ENCODE measurements around the gene TP53I3. TPM values are rescaled to one million over a fixed set of nuclear protein-coding genes. Genes with fewer than 3 reads are reported as not detected.
A peak's percentile ranks its signal among the peaks of the same experiment; 100 is the strongest.

TP53I3 gene
- total RNA-seq, 2 donors from 2014 or later, result 18.5 to 36.8 TPM

GRCh38 chr2:24082787-24083566 is 1.7 kb downstream of the TP53I3 start:
- H3K27ac ChIP-seq, result peak overlapping the region; percentile 87 to 95 (median 90)
- intact Hi-C loops (cut with DNase I), result no loop called here
- H3K4me1 ChIP-seq, result peaks cover 25% of the 10 kb centered on the region
- DNase-seq, result no peak
- 73 to 78% methylated on average over 7 to 8 of the region's 8 CpGs for WGBS, 2 donors
- ATAC-seq, result no peak
- no peaks in the 10 kb centered on the region for H3K9me3 ChIP-seq
- H3K27me3 ChIP-seq, result no peaks in the 10 kb centered on the region
- H3K36me3 ChIP-seq (replicated peaks in 1 of 2; ENCODE audit: insufficient read depth in 1 of 2, low read depth in 2 of 2), result no peaks in the 10 kb centered on the region
- H3K4me3 ChIP-seq, result peak overlapping the region; percentile 28 to 40
- TF ChIP-seq CTCF (IDR thresholded peaks at IDR 0.05), result no peak
- TF ChIP-seq POLR2A (IDR thresholded peaks at IDR 0.05), result no peak

DNA sequence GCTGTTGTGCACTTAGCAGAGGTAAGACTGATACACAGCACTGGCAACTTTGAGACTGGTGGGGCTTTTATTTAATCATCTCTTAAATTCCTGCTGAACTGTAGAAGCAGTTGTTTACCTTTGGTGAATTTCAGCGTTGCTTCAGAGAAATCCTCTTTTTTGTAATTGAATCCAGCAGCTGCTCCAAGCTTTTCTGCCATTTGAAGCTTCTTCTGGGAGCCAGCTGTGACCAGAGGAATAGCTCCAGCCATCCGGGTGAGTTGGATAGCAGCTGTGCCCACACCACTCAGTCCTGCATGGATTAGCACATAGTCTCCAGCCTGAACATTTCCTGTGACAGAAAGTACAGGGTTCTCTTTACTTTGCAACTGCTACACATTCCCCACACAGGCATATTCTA is 3.9 kb downstream of the TP53I3 start:
- Histone ChIP-seq H3K4me1 (peaks cover 34% of the 10 kb centered on the region), H3K27ac (no peak overlapping the region), H3K9me3 (no peaks in the 10 kb centered on the region), H3K27me3 (no peaks in the 10 kb centered on the region), H3K4me3 (no peak overlapping the region), H3K36me3 (replicated peaks in 1 of 2; ENCODE audit: insufficient read depth in 1 of 2, low read depth in 2 of 2) (no peaks in the 10 kb centered on the region)
- DNase-seq (no peak), ATAC-seq (no peak)
- WGBS, 2 donors, result 72 to 96% methylated on average over 2 of the region's 2 CpGs
- no peak for TF ChIP-seq POLR2A (IDR thresholded peaks at IDR 0.05)
- no peak for TF ChIP-seq CTCF (IDR thresholded peaks at IDR 0.05)
- intact Hi-C loops (cut with DNase I), result no loop called here

DNA sequence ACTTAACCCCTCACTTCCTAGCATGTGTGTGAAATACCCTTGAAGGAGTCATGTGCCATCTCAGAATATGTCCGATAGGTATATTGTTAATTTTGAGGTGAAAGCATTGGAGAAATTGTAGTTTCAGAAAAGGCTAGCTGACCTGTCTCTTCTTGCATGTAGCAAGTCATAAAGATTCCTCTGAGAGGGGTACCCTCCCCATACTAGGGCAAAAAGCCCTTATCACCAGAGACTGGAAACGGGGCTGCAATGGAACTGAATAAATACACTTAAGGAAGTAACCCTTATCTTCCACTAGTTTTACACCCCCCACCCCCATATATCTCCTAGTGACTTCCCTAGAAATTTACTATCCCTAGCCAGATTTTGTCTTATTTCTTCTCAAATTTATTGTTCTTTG is 6.8 kb downstream of the TP53I3 start:
- intact Hi-C loops (cut with DNase I), result no loop called here
- DNase-seq, result no peak

DNA sequence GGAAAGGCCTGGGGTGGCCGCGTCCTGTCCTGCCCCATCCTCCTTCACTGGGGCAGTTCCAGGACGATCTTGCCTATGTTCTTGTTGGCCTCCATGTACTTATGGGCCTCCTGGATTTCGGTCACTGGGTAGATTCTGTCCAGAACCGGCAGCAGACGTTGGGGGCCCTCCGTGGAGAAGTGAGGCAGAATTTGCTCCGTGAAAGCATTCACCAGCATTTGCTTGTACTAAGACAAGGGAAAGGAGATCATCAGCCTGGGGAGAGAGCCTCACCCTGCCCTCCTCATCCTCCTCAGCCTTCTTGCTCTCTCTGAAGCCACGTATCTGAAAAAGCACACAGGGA is 7.1 kb downstream of the TP53I3 start:
- Histone ChIP-seq H3K4me3 (peak overlapping the region; percentile 44 to 86), H3K9me3 (no peaks in the 10 kb centered on the region), H3K36me3 (replicated peaks in 1 of 2; ENCODE audit: insufficient read depth in 1 of 2, low read depth in 2 of 2) (peaks cover 0 to 6% of the 10 kb centered on the region in 2 donors), H3K27ac (peak overlapping the region; percentile 89 to 94 (median 92)), H3K27me3 (no peaks in the 10 kb centered on the region), H3K4me1 (peaks cover 30% of the 10 kb centered on the region)
- TF ChIP-seq CTCF (IDR thresholded peaks at IDR 0.05) (no peak), POLR2A (IDR thresholded peaks at IDR 0.05) (no peak)
- no peak for ATAC-seq
- 3 to 8% methylated on average over 9 of the region's 9 CpGs for WGBS, 2 donors
- intact Hi-C loops (cut with DNase I), result no loop called here
- DNase-seq, result no peak

More for the DNA sequence above, 6.8 kb downstream of the TP53I3 start:
- H3K4me3 ChIP-seq, result no peak overlapping the region
- peaks cover 0 to 6% of the 10 kb centered on the region in 2 donors for H3K36me3 ChIP-seq (replicated peaks in 1 of 2; ENCODE audit: insufficient read depth in 1 of 2, low read depth in 2 of 2)
- peaks cover 34% of the 10 kb centered on the region for H3K4me1 ChIP-seq
- no peak for TF ChIP-seq POLR2A (IDR thresholded peaks at IDR 0.05)
- no peak for TF ChIP-seq CTCF (IDR thresholded peaks at IDR 0.05)
- no peak for ATAC-seq
- no peaks in the 10 kb centered on the region for H3K27me3 ChIP-seq
- H3K27ac ChIP-seq, result peak overlapping the region; percentile 89 to 94 (median 92)
- WGBS, 2 donors, result 31 to 40% methylated on average over 2 of the region's 2 CpGs
- H3K9me3 ChIP-seq, result no peaks in the 10 kb centered on the region
